AG20443 (cell line): ENCODE data around the gene CHST9.

Source experiments
- DNase-seq: peaks from one replicate; pipeline ENCODE4 v3.0.0; 2012; ENCODE audit warnings: low spot score, mixed read lengths

The CHST9 gene

GRCh38 chr18:26863921-26864497 is 321.1 kb downstream of the CHST9 start:
- no peak for DNase-seq

GRCh38 chr18:26863122-26863879 is 321.8 kb downstream of the CHST9 start:
- DNase-seq = peak; percentile 22

- no peak for DNase-seq
Measured at GRCh38 chr18:26862084-26862483, 323.0 kb downstream of the CHST9 start.
